Fibroblast of skin of scalp (primary cell): Measurements from ENCODE around the gene PLA2G2A. TPM values are rescaled to one million over a fixed set of nuclear protein-coding genes. Genes with fewer than 3 reads are reported as not detected.
"Not testable (repeated sequence)": the region's sequence is repeated elsewhere in the genome, so short reads cannot be mapped to it uniquely, and the experiment has no call there.

Source experiments
- DNase-seq: peaks from one replicate; pipeline ENCODE4 v3.0.0-alpha.2; 2013
- polyA plus RNA-seq, 2 experiments: library from polyadenylated mRNA; unstranded; fragments of 120-200 nt; gene quantifications; one replicate each; pipeline ENCODE4 v1.2.1, GENCODE V29; 2013; ENCODE audit not compliant: insufficient read length in 2 of 2

The PLA2G2A gene, protein sequence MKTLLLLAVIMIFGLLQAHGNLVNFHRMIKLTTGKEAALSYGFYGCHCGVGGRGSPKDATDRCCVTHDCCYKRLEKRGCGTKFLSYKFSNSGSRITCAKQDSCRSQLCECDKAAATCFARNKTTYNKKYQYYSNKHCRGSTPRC
- polyA plus RNA-seq (2013, experiment 1 of 2; ENCODE audit: insufficient read length), result 0.13 TPM
- 0.22 TPM for polyA plus RNA-seq (2013, experiment 2 of 2; ENCODE audit: insufficient read length)

DNA sequence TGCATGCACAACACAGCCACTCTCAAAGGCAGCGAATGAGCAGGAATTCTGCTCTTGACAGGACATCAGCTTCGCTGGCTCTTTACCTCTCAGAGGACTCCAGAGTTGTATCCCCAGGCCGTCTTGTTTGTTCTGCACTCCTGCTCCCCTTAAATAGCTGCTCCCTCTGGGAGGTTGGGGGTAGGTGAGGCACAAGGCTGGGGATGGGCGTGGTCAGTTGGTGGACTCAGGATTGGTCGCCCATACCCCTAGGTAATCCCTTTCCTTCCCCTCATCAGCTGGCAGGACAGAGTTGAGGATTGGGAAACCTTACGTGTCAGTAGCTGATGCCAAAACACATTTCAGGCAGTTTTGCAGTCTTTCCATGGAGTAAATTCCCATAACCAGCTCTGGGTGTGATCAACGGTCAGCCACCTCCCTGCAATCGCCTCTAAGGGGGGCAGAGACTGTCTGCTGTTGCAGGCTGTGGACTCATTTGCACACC lies at the start of gene PLA2G2A:
Gene PLA2G2A, minus strand, starts transcription at position 125 of the 484 bp plus-strand sequence. CDS start 845 bp downstream, outside the sequence.
- DNase-seq, result no peak

DNA sequence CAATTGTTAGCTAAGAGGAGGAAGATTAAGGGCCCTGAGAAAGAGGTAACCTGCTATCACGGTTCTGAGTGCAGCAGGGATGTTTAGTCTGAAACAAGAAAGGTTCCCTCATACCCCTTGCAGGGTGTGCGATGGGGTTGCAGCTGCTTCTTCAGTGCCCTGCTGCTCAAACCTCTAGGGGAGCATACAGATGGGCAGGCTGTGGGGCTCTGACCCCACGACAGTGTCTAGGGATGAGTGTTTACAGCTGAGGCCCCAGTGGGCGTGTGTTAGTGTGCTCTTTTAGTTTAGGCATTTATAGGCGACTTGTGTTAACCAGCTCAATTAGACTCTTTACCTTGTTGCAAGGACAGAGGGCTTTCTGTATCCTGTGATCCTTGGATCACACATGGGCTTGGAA lies 49.3 kb upstream of the PLA2G2A start:
- no peak for DNase-seq

DNA sequence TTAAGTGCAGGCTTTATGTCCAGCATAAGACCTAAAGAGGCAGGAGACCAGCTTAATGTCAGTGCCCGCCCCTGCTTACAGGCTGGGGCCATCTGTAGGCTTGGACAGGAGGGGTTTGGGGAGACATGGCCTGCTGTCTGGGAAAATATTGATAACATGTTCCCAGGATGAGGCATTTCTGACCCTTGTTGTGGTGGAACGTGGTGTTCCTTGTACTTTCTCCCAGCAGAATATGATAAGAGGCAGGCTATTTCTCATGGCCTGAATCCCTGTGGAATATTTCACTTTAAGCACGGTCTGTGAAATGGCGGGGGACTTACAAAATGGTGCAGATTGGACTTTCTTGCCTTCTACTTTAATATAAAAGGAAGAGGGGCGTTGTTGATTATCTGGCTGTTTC lies 48.7 kb upstream of the PLA2G2A start:
- no peak for DNase-seq

DNA sequence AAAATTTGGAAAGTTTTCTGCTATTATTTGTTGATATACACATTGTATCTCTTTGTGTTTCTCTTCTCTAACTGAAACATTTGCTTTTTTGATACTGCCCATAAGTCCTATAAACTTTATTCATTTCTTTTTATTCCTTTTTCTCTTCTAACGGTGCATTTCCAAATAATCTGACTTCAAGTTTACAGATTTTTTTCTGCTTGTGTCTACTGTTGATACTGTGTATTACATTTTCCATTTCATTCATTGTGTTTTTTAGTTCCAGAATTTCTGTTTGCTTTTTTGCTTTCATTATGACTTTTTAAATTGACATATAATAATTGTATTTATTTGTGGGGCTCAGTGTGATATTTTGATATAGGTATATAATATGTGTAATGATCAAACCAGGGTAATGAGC lies 38.3 kb upstream of the PLA2G2A start:
- DNase-seq, result no peak

DNA sequence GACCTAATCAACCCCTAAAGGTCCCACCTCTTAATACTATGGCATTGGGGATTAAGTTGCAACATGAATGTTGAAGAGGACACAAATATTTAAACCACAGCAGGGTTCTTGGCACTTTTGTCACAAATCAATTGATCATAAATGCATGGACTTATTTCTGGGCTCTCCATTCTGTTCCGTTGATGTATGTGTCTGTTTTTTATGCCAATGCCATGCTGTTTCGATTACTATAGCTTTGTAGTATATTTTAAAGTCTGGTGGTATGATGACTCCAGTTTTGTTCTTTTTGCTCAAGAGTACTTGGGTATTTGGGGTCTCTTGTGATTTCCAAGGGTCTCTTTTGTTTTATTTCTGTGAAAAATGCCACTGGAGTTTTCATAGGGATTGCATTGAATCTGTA lies 34.7 kb upstream of the PLA2G2A start:
- no peak for DNase-seq

DNA sequence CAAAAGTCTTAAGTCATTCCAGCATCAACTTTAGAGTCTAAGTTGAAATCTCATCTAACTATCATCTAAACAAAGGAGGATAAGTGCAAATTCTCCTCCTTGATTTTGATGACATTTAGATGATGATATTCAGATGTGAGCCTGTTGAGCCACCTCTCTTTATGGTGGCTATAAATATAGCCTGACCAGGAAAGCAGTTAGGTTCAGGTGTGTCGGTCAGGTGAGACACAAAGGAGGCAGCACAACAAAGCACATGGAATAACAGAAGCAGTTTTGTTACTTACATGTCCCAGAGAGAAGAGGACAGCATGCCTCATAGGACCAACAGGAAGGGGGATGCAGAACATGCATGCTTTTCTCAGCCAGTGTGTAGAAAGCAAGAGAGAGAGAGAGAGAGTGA lies 30.6 kb upstream of the PLA2G2A start:
- no peak for DNase-seq

DNA sequence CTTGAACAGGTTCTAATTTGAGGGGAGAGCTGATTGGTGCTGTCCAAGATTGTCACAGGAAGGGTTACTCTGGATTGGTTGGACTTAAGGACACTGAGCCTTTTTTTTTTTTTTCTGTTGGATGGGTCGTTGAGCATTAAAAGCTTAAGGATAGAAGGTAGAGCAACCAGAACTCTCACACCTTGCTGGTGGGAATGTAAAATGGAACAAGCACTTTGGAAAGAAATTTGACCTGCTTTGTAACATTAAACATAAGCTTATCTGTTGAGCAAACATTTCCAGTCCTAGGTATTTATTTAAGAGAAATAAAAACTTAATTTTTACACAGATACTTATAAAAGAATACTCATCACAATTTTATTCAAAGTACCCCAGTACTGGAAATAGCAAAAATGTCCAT lies 29.8 kb upstream of the PLA2G2A start:
- no peak for DNase-seq

DNA sequence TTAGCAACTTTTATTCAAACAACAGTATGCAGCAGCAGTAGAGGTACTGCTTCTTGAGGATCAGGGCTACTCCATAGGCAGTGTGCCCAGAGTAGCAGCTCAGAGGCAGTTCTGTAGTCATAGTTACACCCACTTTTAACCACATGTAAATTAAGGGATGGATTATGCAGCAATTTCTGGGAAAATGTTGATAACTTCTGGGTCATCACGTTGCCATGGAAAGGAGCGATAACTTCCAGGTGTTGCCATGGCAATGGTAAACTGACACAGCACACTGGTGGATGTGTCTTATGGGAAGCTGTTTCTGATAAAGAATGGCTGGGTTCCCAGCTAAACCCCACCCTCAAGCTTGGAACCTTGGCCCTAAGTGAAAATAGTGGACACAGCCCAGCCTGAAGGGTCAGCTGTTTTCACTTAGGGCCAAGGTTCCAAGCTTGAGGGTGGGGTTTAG lies 29.0 kb upstream of the PLA2G2A start:
- peak; percentile 3 for DNase-seq

DNA sequence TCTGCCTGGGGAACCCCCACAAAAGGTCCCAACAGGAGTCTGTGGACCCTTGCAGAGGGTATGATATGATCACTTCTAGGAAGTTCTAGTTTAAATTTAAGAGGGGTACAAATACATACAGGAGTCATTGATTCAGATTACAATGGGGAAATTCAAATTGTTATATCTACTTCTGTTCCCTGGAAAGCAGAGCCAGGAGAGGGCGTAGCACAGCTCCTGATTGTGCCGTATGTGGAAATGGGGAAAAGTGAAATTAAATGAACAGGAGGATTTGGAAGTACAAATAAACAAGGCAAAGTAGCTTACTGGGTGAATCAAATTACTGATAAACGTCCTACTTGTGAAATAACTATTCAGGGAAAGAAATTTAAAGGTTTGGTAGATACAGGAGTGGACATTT lies 19.4 kb upstream of the PLA2G2A start:
- DNase-seq, result not testable (repeated sequence)

DNA sequence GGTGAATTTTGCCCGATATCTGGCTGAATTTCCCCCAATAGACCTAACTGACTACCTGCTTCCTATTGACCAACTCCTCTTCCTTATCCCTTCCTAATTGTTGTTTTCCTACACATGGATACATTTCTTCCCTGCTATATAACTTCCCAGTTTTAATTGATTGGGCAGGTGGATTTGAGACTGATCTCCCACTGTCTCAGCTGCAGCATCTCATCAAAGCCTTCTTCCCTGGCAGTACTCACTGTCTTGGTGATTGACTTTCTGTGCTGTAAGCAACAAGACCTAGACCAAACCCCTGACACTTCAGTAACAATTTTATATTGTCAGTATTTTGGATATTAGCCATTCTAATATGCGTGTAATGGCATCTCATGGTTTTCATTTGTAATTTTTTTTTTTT lies 11.3 kb upstream of the PLA2G2A start:
- DNase-seq, result no peak

DNA sequence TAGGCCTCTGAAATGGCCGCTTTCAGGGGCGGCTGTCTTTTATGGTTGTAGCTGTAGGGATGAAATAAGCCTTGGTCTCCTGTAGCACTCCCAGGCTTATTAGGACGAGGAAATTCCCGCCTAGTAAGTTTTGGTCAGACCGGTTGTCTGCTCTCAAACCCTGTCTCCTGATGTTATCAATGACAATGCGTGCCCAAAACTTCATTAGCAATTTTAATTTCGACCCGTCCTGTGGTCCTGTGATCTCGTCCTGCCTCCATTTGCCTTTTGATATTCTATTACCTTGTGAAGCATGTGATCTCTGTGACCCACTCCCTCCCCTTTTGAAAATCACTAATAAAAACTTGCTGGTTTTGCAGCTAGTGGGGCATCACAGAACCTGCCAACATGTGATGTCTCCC lies 10.8 kb upstream of the PLA2G2A start:
- not testable (repeated sequence) for DNase-seq

DNA sequence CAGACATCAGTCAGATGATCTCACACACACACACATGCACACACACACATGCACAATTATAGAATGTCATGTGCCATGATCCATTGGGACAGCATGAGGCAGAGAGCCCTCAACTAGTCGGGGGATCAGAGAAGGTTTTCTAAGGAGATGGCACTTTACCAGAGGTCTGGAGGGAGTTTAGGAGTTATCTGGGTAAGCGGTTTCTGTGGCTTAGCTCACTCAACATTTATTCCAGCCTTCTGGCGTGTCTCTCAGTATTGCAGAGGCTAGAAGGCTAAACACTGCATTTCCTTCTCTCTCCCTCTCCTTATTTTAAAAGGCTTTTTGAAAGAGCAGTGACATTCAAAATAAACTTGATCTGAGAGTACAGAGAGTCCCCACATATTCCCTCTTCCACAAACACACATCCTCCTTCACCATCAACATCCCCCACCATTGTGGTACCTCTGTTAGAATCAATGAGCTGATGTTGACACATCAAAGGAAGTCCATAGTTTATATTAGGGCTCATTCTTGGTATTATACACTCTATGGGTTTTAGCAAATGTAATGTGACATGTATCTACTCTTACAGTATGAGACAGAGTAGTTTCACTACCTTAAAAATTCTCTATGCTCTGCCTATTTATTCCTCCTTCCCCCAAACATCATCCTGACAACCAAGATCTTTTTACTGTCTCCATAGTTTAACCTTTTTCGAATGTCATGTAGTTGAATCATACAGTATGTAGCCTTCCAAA lies 9.0 kb upstream of the PLA2G2A start:
- no peak for DNase-seq

DNA sequence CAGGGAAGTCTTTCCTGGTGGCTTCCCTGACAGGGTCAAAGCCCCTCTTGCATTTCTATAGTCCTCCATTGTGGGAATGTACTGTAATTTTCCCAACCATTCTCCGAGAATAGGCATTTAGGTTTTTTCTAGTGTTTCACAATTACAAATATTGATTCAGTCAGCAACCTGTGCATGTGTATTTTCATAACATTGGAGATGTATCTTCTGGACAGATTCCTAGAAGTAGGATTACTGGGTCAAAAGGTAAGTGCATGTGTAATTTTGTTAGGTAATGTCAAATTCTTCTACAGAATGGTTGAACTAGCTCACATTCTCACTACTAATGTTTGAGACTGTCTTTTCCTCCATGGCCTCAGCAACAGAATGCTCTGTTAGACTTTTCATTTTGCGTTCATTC lies 8.3 kb upstream of the PLA2G2A start:
- no peak for DNase-seq

DNA sequence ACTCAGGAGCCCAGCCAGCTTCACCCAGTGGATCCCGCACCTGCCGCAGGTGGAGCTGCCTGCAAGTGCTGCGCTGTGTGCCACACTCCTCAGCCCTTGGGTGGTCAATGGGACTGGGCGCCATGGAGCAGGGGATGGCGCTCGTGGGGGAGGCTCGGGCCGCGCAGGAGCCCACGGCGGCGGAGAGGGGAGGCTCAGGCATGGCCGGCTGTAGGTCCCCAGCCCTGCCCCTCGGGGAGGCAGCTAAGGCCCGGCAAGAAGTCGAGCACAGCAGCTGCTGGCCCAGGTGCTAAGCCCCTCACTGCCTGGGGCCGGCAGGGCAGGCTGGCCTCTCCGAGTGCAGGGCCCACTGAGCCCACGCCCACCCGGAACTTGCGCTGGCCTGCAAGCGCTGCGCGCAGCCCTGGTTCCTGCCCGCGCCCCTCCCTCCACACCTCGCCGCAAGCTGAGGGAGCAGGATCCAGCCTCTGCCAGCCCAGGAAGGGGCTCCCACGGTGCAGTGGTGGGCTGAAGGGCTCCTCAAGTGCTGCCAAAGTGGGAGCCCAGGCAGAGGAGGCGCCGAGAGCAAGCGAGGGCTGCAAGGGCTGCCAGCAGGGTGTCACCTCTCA lies 5.1 kb upstream of the PLA2G2A start:
- not testable (repeated sequence) for DNase-seq

DNA sequence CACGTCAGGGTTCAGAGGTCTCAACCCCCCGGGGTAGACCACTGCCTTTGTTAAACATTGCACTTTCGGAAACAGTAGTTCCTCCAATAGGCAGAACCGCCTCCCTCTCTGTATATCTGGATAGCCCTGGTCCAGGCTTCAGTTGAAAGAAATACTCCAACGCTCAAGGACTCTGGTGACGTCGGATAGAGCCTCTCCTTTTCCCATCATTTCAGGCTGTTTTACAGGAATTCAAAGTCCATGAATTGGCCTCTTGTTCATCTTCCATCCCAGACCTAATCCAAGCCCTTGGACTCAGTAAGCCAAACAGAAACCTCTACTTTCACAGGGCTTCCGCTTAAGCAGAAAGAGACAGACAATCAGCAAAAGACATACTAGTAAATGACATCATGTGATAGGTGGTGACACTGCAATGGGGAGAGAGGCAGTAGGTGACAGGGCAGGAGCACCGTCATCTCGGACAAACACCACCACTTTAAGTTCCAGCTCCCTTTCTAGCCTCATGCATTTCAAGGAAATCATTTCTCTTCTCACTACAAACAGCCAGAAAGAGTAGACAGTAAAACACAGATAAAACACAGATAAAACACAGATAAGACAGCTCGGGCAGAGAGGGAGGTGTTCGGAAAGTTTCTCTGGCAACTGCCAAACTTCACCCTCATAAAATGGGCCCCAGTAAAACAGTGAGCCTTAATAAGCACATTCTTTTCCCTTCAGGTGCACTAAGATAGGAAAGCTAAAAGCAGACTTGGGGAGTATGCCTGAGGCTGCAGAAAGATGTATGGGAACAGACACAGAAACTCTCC lies 2.3 kb upstream of the PLA2G2A start:
- DNase-seq, result no peak

DNA sequence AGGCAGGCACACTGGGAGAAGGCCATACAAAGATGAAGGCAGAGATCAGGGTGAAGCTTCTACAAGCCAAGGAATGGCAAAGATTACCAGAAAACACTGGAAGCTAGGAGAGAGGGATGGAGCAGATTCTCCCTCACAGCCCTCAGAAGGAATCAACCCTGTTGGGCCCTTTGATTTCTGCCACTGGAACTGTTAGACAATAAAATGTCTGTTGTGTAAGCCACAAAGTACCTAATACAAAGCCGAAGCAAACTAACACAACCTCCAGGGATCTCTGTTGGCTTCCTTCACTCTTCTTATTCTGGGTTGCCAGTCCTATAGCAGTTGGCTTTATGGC lies 1.7 kb upstream of the PLA2G2A start:
- DNase-seq, result no peak

DNA sequence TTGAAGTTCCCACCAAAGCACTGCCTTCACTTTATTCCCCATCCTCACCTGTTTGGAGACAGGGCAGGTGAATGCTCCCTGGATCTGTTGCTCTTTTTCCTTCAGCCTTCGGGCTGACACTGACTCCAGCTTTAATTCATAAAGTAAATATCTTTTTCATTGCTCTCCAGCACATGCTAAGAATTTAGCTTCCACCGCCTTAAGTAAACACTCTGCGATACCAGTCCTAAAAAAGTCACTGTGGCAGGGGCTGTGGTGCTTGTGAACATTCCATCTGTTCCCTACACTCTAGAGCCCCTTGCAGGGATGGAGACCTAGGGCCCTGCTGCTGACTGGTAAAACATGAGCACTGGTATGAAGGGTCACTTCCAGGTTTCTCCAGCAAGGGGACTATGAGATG lies 896 bp upstream of the PLA2G2A start:
- no peak for DNase-seq

DNA sequence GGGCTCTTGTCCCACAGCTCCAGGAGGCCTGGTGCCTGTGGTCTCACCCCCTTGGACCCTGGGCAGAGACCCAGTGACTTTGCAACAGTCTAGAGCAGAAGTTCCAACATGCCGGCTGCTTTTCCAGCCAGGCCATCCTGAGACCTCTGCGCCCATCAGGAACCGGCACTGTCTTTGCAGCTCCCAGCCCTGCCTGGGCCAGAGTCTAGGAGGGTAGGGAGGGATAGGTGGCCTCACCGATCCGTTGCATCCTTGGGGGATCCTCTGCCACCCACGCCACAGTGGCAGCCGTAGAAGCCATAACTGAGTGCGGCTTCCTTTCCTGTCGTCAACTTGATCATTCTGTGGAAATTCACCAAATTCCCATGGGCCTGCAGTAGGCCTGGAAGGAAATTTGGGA lies 1.3 kb downstream of the PLA2G2A start:
- no peak for DNase-seq

DNA sequence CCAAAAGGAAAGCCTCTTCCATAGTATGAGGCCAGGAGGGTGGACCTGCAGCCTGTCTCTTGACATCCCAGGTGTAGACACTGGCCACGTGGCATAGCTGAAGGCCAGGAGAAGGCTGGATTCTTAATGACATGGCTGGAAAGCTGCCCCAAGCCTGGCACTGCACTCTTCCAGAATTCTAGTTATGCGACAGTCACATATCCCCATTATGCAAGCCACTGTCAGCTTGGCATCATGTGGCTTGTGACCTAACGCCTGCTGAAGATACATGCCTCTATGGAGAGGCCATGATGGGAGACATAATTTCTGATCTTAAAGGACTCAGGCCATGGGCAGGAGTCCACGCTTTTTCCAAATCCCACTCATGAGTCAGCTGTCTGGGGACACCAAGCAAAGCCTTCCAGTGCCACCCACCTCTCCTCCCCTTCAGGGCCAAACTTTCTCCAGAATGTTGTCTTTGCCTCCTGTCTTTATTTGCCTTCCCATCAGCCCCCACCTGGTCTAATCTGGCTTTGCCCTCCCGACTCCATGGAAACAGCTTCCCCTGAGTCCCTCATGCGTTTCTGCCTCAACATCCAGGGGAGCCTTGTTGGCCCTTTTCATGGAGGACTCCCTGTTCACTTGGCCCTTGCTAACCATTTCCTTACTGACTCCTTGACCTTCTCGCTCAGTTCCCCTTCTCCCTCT lies 3.0 kb downstream of the PLA2G2A start:
- DNase-seq, result no peak

DNA sequence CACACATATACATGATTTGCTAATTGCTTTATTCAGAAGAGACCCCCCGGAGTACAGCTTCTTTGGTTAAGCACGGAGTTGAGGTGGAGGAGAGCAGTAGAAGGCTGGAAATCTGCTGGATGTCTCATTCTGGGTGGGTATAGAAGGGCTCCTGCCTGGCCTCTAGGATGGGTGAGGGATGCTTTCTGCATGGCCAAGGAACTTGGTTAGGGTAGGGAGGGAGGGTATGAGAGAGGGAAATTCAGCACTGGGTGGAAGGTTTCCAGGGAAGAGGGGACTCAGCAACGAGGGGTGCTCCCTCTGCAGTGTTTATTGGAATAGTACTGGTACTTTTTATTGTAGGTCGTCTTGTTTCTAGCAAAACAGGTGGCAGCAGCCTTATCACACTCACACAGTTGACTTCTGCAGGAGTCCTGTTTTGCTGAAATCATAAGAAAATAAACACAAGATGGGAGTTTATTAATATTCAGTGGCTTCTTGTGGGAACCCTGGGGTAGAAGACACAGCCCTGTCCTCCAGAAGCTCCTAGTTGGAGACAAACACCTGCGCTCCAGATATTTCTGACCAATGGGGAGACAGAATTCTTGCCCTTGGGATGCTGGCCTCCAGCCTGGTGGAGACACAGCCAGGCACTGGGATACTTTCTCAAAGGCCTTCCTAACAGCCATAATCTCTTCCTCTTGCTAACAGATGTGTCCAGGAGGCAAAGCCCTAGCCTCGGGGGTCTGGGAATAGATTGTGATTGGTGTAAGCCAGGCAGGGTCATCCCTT lies 3.8 kb downstream of the PLA2G2A start:
- DNase-seq, result no peak

DNA sequence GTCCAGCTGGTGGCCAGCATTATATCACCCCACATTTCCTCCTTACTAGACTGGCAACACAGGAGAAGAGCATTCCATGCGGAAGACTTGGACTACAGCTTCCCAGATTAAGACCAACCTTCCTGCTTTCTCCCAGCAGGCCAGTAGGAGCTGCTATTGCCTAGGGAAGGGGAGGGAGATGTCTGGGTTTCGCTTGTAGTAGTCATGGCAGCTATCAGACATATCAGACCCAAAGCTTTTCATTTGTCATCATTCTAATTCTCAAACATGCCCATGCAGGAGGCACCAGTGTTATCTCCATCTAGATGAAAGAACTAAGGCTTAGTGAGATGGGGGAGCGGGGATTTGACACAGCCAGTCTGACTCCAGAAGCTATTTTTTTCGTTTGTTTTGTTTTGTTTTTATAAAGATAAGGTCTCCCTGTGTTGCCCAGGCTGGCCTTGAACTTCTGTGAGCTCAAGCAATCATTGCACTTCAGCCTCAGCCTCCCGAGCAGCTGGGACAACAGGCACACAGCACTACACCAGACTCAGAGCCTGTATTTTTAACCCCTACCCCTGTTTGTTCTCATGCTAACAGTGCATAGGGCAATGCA lies 4.5 kb downstream of the PLA2G2A start:
- DNase-seq, result peak; percentile 55
